Sciatic nerve (tissue), 2 donors: ENCODE measurements around the gene ARHGAP11B. TPM values are rescaled to one million over a fixed set of nuclear protein-coding genes. Genes with fewer than 3 reads are reported as not detected.
"Not testable (repeated sequence)": the region's sequence is repeated elsewhere in the genome, so short reads cannot be mapped to it uniquely, and the experiment has no call there.

Source experiments
- ATAC-seq: fragments of 200-7000 bp; cut with Tn5 transposase; one replicate; pipeline ENCODE4 v1.9.1; 2020; ENCODE audit warnings: mild to moderate bottlenecking, moderate library complexity
- DNase-seq: peaks from one replicate; pipeline ENCODE4 v3.0.0-alpha.2; 2020; ENCODE audit warnings: low spot score
- intact Hi-C: fragments of 100-400 bp; cut with DNase I; formaldehyde crosslinking; loops from one replicate; pipeline ENCODE4 v1.14.2; 2022
- total RNA-seq: library from RNA; stranded (reverse); fragmentation: NEBNext Ultra II Directional; extraction: Animal tissue kit (Norgen Biotek cat#: 25700); gene quantifications from one replicate; pipeline ENCODE4 v1.2.1, GENCODE V29; 2021
- donor health status: DM: no; HTN: no; CAD: no.
- donor health status: DM: no; HTN: no; CAD: no.

ARHGAP11B gene

DNA sequence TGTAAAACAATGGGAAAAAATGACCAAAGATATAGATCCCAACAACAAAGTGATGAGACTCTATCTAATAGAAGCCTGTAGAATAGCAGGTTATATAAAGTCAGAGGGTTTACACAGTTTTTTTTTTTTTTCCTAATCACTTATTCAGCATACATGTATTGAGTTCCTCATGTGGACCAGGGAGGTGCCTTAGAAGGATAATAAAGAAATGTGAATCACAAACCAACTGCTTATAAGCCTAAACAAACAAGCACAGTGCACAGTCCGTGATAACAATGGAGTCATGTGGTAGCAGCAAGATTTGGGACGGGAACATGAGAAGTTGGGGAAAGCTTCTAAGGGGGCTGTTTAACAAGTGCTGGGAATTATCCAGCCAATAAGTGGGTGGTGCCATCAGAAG is 60.7 kb downstream of the ARHGAP11B start:
- ATAC-seq, intact Hi-C loops, DNase-seq: not testable (repeated sequence)

Other genes with a start within 250 kb of the ARHGAP11B start
- gene CHRFAM7A, start 232.6 kb upstream of the ARHGAP11B start, total RNA-seq = 4.7 TPM
- gene GOLGA8R, start 211.9 kb upstream of the ARHGAP11B start, total RNA-seq = 15.6 TPM
- 5.6 TPM for gene GOLGA8Q, start 74.1 kb upstream of the ARHGAP11B start, total RNA-seq
- 4.9 TPM for gene GOLGA8H, start 22.1 kb upstream of the ARHGAP11B start, total RNA-seq